Prostate gland (tissue), 2 donors: Measurements from ENCODE around the gene MCHR2.

ENCODE experiments used
- CTCF ChIP-seq, 4 experiments: fragments of 200-600 bp in 2 of 4; fragments of 450-650 bp in 2 of 4; sonication (generic) in 2 of 4; IDR thresholded peaks; 1 replicate in 3 of 4; 2 replicates in 1 of 4; pipeline ENCODE4 v1.5.1; 2016 to 2019; ENCODE audit warnings: antibody characterized with exemption in 4 of 4, mild to moderate bottlenecking in 2 of 4, moderate library complexity in 2 of 4
- POLR2A ChIP-seq: fragments of 450-650 bp; IDR thresholded peaks from one replicate; pipeline ENCODE4 v1.6.1; 2016; ENCODE audit warnings: antibody characterized with exemption, mild to moderate bottlenecking

DNA sequence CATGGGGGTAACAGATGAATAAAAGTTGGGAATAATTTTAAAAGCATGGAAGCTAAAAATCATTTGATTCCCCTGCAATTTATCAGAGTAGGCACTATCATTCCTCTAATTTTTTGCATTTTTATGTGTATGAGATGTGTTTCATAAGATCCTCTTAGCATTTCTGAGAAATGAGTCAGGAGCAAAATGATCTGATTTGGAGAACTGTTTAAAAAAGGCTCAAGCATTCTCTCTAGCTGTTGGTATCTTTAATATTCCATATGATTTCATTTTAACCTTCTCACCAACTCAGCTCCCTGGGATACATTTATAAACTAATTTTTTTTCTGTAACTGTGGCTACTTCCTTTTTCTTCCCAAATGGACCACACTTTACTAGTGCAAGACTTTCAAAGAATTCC is 60.9 kb downstream of the MCHR2 start:
- TF ChIP-seq POLR2A: no peak
- TF ChIP-seq CTCF (IDR thresholded peaks at IDR 0.05): no peak
